HG03342 (cell line): ENCODE results near the gene ZNF606.

ENCODE experiments used
- ATAC-seq: cut with Tn5 transposase; IDR thresholded peaks from one replicate; pipeline ENCODE4 v1.9.1; 2021; ENCODE audit warnings: mild to moderate bottlenecking, moderate library complexity; ENCODE audit not compliant: unreplicated experiment

The ZNF606 gene

GRCh38 chr19:58002384-58003173, at the start of gene ZNF606:
Gene ZNF606 (minus strand): TSS chr19:58002820. CDS start chr19:58001319, 1,501 bp downstream.
- peak; percentile 94 for ATAC-seq

DNA sequence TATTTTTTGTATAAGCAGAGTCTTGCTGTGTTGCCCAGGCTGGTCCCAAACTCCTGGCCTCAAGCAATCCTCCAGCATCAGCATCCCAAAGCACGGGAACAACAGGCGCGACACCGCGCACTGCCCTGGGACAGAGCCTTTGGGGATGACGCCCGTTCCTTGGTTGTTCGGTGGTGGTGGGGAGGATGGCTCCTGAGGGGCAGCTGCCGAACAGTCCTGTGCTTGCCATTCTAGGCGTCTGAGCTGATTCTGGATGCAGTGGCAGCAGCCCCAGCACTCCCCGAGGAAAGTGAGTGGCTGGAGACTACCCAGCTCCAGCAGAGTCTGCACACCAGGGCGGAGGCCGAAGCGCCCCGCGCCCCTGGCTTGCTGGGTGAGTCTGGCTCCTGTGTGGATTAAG, 49.6 kb upstream of the ZNF606 start:
- no peak for ATAC-seq

DNA sequence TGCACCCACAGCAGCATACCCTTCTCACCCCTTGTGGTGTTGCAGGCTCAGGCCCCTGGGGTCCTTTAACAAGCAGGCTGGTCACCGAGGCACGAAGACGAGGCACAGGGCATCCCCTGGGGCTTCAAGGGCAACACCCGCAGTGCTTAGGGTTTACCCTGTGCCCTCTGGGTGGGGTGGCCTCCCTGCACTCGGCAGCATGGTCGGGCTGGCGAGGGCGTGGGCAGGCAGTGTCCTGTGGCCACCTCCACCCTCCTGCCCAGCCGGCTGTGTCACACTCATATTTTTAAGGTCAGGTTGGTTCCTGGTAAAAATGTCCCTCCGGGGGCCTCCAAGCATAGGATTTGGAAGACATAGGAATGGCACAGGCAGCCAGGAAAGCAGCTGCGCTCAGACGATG, 45.1 kb upstream of the ZNF606 start:
- ATAC-seq = no peak

GRCh38 chr19:58046856-58047255, 44.2 kb upstream of the ZNF606 start:
- no peak for ATAC-seq

GRCh38 chr19:58045411-58046050, 42.9 kb upstream of the ZNF606 start:
- ATAC-seq = no peak

- no peak for ATAC-seq
These were observed 42.3 kb upstream of the ZNF606 start for GRCh38 chr19:58044886-58045285.

- no peak for ATAC-seq
These were observed 41.8 kb upstream of the ZNF606 start for GRCh38 chr19:58044391-58044790.

GRCh38 chr19:58042495-58043340, 40.1 kb upstream of the ZNF606 start:
- ATAC-seq = no peak

- no peak for ATAC-seq
These were observed 38.3 kb upstream of the ZNF606 start for GRCh38 chr19:58040751-58041525.

DNA sequence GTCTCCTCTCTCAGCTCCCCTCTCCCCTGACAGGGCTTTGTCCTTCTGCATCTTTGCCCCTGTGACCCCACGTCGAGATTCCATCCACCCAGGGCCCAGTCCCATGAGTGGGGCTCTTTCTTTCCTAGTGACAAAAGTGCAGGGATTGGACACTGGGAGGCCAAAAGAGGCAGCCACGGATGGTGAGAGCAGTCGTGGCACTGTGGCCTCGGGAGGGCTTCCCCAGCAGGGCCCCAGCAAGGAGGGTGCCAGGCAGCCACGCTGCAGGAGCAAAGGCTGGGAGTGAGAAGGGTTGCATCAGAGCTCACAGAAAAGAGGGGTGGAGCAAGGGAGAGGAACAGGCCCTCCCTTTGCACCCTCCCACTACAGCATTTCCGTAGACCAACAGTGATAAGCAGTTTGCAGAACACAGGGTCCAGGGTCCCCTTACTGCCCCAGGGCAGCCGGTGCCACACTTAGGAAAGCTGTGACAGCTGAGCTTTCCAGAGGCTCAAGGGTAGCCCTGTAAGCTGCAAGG, 36.1 kb upstream of the ZNF606 start:
- no peak for ATAC-seq

- ATAC-seq = no peak
These were observed 35.5 kb upstream of the ZNF606 start for GRCh38 chr19:58037927-58038687.

DNA sequence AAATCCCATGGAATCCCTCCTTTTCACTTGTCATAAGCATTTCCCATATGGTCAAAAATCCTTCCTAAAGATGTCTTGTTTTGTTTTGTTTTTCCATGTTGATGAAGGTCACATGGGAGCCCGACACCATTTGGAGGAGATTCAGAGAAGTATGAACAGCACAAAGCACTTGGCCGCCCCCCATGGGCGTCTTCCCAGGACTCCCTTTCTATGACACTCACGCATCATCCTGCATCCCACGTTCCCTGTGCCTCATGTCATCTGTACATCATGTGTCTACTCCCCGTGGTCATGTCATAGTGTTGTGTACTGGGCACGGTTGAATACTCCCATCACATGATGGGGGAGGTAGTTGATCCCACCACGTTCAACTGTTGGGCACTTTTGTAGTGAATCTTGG, 33.2 kb upstream of the ZNF606 start:
- ATAC-seq = no peak

DNA sequence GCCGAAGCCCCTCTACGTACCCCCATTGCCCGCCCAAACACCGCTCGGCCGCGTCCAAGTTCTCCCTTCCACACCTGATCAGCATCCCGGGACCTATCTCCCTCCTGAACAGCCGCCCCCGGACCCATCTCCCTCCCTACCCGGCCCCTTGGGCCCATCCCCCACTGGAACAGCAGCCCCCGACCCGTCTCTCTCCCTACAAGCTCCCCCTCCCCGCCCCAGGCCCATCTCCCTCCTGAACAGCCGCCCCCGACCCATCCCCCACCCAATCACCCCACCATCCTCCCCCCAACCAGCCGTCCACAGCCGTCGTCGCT, 31.8 kb upstream of the ZNF606 start:
- no peak for ATAC-seq

- no peak for ATAC-seq
These were observed 31.3 kb upstream of the ZNF606 start, which contains the start of gene ZSCAN1 for GRCh38 chr19:58033741-58034476. Gene ZSCAN1 (plus strand): TSS chr19:58034025. CDS start chr19:58037837, 3,812 bp downstream.

DNA sequence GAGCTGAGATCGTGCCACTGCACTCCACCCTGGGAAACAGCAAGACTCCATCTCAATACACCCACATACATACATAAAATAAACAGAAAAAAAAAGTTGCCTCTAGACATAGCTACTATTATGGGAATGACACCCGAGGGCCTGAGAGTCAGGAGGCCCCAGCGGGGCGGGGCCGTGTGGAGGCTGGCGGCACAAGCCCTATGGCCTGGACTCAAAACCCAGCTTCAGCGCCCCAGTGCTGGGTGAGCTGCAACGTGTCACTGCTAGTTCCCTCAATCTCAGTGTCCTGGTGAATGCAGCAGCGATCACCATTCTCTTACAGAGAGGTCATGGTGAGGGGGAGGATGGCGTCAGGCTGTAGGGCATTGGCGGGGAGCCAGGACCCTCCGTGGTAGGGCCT, 22.0 kb upstream of the ZNF606 start:
- ATAC-seq = no peak

DNA sequence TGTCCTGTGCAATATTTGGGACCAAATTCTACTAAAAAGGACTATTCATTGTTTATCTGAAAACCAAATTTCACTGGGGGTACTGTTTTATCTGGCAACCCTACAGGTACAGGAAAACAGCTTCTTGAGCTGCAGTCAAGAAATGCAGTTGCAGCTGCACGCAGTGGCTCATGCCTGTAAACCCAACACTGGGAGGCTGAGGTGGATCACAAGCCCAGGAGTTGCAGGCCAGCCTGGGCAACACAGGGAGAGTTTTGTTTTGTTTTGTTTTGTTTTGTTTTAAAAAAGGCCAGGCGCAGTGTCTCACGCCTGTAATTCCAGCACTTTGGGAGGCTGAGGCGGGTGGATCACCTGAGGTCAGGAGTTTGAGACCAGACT, 19.7 kb upstream of the ZNF606 start:
- ATAC-seq = no peak

DNA sequence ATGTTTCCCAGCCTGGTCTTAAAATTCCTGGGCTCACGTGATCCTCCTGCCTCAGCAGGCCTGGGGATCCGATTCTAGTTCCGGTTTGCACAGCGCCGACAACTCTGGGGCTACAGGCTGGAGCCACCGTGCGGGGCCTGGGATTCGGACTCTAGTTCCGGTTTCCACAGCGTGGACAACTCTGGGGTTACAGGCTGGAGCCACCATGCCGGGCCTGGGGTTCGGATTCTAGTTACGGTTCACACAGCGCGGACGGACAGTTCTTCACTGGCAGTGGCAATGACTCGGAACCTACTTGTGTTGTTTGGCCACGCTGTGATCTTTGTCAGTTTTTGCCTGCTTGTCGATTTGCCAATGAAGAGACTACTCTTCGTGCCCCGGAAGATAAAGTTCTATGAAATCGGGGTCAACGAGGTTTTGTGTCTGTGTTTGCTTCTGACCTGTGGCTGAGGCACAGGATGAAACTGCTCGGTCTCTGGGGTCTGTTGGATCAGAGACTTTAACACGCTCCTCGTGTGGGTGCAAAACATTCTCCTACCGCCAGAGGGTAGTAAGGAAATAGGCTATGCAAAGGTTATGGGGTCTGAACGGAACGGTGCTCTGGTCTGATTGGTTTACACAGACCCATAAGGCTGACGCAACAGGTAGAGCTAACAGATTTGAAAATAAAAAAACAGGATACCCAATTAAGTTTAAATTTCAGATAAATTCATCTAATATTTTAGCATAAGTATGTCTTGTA, 19.1 kb upstream of the ZNF606 start:
- ATAC-seq = no peak

DNA sequence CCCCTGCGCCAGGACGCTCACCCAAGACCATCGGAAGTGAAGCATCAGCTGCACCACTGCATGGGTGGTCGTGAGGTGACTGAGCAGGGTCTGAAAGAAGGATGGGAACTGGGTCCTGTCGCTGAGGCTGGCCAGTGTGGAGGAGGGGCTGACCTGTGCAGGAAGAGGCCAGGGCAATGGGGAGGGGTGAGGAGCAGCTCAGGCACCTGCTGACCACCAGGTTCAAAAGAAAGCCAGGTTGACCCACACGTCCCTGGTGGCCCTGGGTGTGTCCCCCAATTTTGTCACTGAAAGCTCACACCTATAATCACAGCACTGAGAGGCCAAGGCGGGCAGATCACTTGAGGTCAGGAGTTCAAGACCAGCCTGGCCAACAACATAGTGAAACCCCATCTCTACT, 17.5 kb upstream of the ZNF606 start:
- no peak for ATAC-seq

DNA sequence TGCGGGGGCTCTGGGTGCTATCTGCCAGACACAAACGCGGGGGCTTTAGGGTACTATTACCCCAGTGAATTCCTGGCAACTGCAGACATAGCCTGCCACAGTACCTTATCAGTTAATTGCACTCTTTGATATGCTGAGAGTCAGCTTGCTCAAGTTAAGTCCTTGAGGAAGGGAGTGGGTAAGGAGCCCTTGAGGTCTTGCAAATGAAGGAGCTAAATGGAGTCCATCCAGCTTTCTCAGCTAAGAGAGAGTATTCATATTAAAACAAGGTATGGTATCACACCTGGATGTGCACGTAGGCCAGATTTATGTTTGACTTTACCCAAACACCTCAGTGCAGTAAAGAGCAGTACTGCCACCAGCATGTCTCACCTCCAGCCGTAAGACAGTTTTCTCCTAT, 11.5 kb upstream of the ZNF606 start:
- no peak for ATAC-seq
